GM23338 (cell line): ENCODE data around the gene TAT.

ENCODE experiments used
- CTCF ChIP-seq, 2 experiments: fragments of 200-600 bp in 1 of 2; sonication (generic) in 1 of 2; conservative IDR thresholded peaks; 2 replicates each; pipeline versions ENCODE4 v1.5.1 to v1.6.1; 2016 to 2017; ENCODE audit warnings: antibody characterized with exemption in 2 of 2, low read depth in 2 of 2, mild to moderate bottlenecking in 2 of 2, moderate library complexity in 1 of 2
- ZNF462 ChIP-seq: fragments of 250-450 bp; sonication (Bioruptor Pico); IDR thresholded peaks from 2 replicates; pipeline ENCODE4 v1.5.0; 2020; ENCODE audit warnings: mild to moderate bottlenecking, moderate library complexity

GRCh38 chr16:71618429-71618828 is 41.5 kb upstream of the TAT start:
- TF ChIP-seq ZNF462 = no peak
- no peak for TF ChIP-seq CTCF (conservative IDR thresholded peaks at IDR 0.05; ENCODE audit: low read depth in 2 of 2)
